NB4 (cell line): ENCODE results near the gene ANGPTL8.

Experiments
- TF ChIP-seq, protein P1 (sequence below): IDR thresholded peaks from one replicate; pipeline ENCODE4 v1.5.1; 2012; ENCODE audit warnings: low read depth, low read length
- TF ChIP-seq, protein P2 (sequence below): IDR thresholded peaks from 2 replicates; pipeline ENCODE4 v1.6.1; 2011; ENCODE audit warnings: low read depth, low read length

GRCh38 chr19:11284515-11284914 is 45.1 kb downstream of the ANGPTL8 start:
- TF ChIP-seq, protein P1, sequence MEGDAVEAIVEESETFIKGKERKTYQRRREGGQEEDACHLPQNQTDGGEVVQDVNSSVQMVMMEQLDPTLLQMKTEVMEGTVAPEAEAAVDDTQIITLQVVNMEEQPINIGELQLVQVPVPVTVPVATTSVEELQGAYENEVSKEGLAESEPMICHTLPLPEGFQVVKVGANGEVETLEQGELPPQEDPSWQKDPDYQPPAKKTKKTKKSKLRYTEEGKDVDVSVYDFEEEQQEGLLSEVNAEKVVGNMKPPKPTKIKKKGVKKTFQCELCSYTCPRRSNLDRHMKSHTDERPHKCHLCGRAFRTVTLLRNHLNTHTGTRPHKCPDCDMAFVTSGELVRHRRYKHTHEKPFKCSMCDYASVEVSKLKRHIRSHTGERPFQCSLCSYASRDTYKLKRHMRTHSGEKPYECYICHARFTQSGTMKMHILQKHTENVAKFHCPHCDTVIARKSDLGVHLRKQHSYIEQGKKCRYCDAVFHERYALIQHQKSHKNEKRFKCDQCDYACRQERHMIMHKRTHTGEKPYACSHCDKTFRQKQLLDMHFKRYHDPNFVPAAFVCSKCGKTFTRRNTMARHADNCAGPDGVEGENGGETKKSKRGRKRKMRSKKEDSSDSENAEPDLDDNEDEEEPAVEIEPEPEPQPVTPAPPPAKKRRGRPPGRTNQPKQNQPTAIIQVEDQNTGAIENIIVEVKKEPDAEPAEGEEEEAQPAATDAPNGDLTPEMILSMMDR, result no peak
- TF ChIP-seq, protein P2, sequence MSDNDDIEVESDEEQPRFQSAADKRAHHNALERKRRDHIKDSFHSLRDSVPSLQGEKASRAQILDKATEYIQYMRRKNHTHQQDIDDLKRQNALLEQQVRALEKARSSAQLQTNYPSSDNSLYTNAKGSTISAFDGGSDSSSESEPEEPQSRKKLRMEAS, result no peak
